Astrocyte of the cerebellum (primary cell): ENCODE data around the gene ADD1.
A peak's percentile ranks its signal among the peaks of the same experiment; 100 is the strongest.
"Not testable (repeated sequence)": the region's sequence is repeated elsewhere in the genome, so short reads cannot be mapped to it uniquely, and the experiment has no call there.

Experiments
- DNase-seq: peaks from one replicate; pipeline ENCODE4 v3.0.0-alpha.2; 2011; ENCODE audit warnings: low read depth
- H3K4me3 ChIP-seq: 2 replicates; pipeline ENCODE4 v1.5.1; 2011; ENCODE audit warnings: mild to moderate bottlenecking, low read depth, low read length, moderate library complexity
- in situ Hi-C: cut with HindIII; loops from 2 replicates; pipeline ENCODE4 v1.10.0; 2017; ENCODE audit warnings: low sequenced_read_pairs
- TF ChIP-seq, protein P1 (sequence below): IDR thresholded peaks from 2 replicates; pipeline ENCODE4 v1.5.1; 2012; ENCODE audit warnings: low read length, low read depth, moderate library complexity, mild to moderate bottlenecking; ENCODE audit errors: missing control alignments

The ADD1 gene

GRCh38 chr4:2947926-2948325 is 104.3 kb downstream of the ADD1 start:
- H3K4me3 ChIP-seq = no peak overlapping the region
- in situ Hi-C loops = no loop called here
- TF ChIP-seq, protein P1, sequence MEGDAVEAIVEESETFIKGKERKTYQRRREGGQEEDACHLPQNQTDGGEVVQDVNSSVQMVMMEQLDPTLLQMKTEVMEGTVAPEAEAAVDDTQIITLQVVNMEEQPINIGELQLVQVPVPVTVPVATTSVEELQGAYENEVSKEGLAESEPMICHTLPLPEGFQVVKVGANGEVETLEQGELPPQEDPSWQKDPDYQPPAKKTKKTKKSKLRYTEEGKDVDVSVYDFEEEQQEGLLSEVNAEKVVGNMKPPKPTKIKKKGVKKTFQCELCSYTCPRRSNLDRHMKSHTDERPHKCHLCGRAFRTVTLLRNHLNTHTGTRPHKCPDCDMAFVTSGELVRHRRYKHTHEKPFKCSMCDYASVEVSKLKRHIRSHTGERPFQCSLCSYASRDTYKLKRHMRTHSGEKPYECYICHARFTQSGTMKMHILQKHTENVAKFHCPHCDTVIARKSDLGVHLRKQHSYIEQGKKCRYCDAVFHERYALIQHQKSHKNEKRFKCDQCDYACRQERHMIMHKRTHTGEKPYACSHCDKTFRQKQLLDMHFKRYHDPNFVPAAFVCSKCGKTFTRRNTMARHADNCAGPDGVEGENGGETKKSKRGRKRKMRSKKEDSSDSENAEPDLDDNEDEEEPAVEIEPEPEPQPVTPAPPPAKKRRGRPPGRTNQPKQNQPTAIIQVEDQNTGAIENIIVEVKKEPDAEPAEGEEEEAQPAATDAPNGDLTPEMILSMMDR = no peak
- DNase-seq = no peak

GRCh38 chr4:2948895-2949781 is 105.5 kb downstream of the ADD1 start:
- TF ChIP-seq, protein P1 = peak; percentile 58
- in situ Hi-C loops = no loop called here
- DNase-seq = no peak
- H3K4me3 ChIP-seq = no peak overlapping the region

GRCh38 chr4:2949782-2950125 is 106.1 kb downstream of the ADD1 start:
- TF ChIP-seq, protein P1 = no peak
- no peak for DNase-seq
- no peak overlapping the region for H3K4me3 ChIP-seq
- in situ Hi-C loops = loop anchor here (25.0 kb wide), 1 partner anchor 113 kb away; the partner anchor contains the start of genes HTT and HTT-AS

DNA sequence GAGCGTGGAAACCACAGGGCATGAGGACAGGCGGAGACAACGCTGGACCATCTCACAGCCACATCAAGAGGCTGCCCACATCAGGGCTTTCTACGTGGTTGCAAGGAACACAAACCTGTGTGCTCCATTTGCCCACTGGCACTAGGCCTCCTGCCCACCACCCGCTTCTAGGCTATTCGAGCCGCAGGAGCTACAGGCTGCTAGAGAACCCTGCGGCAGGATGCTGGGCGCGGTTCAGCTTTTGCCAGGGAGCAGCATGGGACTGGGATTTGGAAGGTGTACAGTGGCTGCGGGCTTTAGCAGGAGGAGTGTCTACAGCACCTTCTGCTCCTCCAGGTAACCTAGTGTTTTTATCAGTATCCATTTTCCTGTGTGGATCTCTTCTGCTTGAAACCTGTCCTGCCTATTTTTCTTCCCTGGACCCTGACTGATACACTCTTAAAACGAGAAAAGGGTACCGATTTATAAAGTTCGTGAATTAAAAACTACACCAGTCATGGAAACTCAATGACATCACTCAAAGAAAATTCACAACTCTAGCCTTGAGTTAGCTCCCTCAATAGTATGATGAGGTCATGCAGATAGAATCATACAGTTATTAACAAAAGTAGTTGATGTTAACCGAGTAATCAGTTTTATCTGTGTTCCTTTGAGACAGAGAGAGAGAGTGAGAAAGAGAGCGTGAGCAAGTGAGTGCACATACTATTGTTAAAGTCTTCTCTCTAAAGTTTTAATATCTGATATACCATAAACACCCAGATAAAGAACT is 106.8 kb downstream of the ADD1 start:
- DNase-seq = no peak
- in situ Hi-C loops = loop anchor here (25.0 kb wide), 1 partner anchor 112 kb away; the partner anchor contains the start of genes HTT and HTT-AS
- no peak overlapping the region for H3K4me3 ChIP-seq
- TF ChIP-seq, protein P1 = no peak

- DNase-seq = no peak
- no peak overlapping the region for H3K4me3 ChIP-seq
- TF ChIP-seq, protein P1 = no peak
- in situ Hi-C loops = loop anchor here (25.0 kb wide), 1 partner anchor 109 kb away; the partner anchor contains the start of genes HTT and HTT-AS
Measured at GRCh38 chr4:2953496-2953895, 109.9 kb downstream of the ADD1 start.

GRCh38 chr4:2954358-2955185 is 110.9 kb downstream of the ADD1 start:
- in situ Hi-C loops = loop anchor here (25.0 kb wide), 1 partner anchor 108 kb away; the partner anchor contains the start of genes HTT and HTT-AS
- DNase-seq = no peak
- TF ChIP-seq, protein P1 = no peak

GRCh38 chr4:2955186-2956044 is 111.8 kb downstream of the ADD1 start:
- not testable (repeated sequence) for DNase-seq, H3K4me3 ChIP-seq
- in situ Hi-C loops = loop anchor here (25.0 kb wide), 1 partner anchor 107 kb away; the partner anchor contains the start of genes HTT and HTT-AS

More at GRCh38 chr4:2954358-2955185, 110.9 kb downstream of the ADD1 start:
- no peak overlapping the region for H3K4me3 ChIP-seq
